Measurements from ENCODE around the gene CD8B.

The CD8B gene

GRCh38 chr2:86831537-86831936 lies 30.1 kb downstream of the CD8B start:
- H3K4me3 Mint-ChIP-seq = no peak overlapping the region
- TF ChIP-seq, protein P1, sequence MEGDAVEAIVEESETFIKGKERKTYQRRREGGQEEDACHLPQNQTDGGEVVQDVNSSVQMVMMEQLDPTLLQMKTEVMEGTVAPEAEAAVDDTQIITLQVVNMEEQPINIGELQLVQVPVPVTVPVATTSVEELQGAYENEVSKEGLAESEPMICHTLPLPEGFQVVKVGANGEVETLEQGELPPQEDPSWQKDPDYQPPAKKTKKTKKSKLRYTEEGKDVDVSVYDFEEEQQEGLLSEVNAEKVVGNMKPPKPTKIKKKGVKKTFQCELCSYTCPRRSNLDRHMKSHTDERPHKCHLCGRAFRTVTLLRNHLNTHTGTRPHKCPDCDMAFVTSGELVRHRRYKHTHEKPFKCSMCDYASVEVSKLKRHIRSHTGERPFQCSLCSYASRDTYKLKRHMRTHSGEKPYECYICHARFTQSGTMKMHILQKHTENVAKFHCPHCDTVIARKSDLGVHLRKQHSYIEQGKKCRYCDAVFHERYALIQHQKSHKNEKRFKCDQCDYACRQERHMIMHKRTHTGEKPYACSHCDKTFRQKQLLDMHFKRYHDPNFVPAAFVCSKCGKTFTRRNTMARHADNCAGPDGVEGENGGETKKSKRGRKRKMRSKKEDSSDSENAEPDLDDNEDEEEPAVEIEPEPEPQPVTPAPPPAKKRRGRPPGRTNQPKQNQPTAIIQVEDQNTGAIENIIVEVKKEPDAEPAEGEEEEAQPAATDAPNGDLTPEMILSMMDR (IDR thresholded peaks at IDR 0.05; ENCODE audit: unreplicated experiment in 3 of 3) = no peak
- H3K9me3 Mint-ChIP-seq = no peaks in the 10 kb centered on the region
- no peaks in the 10 kb centered on the region for H3K27me3 Mint-ChIP-seq (ENCODE audit: low read depth)
- H3K4me1 Mint-ChIP-seq = no peaks in the 10 kb centered on the region
- H3K36me3 Mint-ChIP-seq (ENCODE audit: low read depth) = no peaks in the 10 kb centered on the region
- H3K27ac Mint-ChIP-seq = no peak overlapping the region

DNA sequence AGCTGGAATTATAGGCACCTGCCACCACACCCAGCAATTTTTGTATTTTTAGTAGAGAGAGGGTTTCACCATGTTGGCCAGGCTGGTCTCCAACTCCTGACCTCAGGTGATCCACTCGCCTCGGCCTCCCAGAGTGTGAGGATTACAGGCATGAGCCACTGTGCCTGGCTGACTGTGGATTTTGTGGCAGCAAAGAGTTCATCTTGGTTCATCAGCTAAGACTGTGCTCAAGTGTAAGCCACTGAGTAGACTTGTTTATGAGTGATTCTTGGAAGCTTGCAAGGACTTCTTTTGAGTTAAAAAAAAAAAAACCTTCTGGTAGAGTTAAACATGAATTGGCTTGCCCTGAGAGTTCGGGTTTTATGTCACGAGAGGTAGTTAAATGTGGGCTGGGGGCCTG lies 34.7 kb downstream of the CD8B start:
- H3K4me3 Mint-ChIP-seq = no peak overlapping the region
- H3K4me1 Mint-ChIP-seq = no peaks in the 10 kb centered on the region
- no peak overlapping the region for H3K27ac Mint-ChIP-seq
- H3K27me3 Mint-ChIP-seq (ENCODE audit: low read depth) = no peaks in the 10 kb centered on the region
- peaks cover 9% of the 10 kb centered on the region for H3K9me3 Mint-ChIP-seq
- no peaks in the 10 kb centered on the region for H3K36me3 Mint-ChIP-seq (ENCODE audit: low read depth)
- TF ChIP-seq, protein P1 (IDR thresholded peaks at IDR 0.05; ENCODE audit: unreplicated experiment in 3 of 3) = no peak

DNA sequence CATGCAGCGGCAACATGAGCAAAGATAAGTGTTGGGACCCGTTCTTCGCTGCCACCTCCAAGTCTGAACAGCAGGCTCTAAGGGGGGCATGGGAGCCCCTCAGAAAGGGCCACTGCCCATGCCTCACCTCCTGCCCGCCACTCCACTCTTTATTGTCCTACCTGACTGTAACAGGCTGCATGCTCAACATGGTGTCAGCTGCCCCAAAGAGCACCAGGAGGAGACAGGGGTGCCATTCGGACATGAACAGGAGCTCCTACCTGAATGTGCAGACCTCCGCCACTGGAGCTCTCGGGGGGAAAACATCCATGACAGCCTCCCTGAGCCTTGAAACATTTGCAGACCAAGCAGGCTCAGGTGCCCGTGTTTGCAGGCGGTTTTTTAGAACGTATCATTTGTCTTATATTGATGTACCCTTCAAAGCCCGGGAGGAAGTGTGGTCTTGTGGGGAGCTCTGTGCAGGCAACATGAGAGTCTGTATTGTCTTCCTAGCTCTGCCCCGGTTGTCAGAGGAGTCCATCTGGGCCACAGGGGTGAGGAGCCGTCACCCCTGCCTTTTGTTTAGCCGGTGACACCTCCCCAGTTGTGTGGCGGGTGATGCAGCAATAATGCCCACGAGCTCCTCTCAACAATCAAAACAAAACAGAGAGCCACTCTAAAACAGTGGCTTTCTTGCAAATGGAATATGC lies 35.8 kb downstream of the CD8B start:
- Mint-ChIP-seq H3K36me3 (ENCODE audit: low read depth) (no peaks in the 10 kb centered on the region), H3K27me3 (ENCODE audit: low read depth) (no peaks in the 10 kb centered on the region), H3K4me1 (no peaks in the 10 kb centered on the region), H3K4me3 (no peak overlapping the region), H3K9me3 (peaks cover 11% of the 10 kb centered on the region), H3K27ac (no peak overlapping the region)
- TF ChIP-seq, protein P1 (IDR thresholded peaks at IDR 0.05; ENCODE audit: unreplicated experiment in 3 of 3) = no peak

DNA sequence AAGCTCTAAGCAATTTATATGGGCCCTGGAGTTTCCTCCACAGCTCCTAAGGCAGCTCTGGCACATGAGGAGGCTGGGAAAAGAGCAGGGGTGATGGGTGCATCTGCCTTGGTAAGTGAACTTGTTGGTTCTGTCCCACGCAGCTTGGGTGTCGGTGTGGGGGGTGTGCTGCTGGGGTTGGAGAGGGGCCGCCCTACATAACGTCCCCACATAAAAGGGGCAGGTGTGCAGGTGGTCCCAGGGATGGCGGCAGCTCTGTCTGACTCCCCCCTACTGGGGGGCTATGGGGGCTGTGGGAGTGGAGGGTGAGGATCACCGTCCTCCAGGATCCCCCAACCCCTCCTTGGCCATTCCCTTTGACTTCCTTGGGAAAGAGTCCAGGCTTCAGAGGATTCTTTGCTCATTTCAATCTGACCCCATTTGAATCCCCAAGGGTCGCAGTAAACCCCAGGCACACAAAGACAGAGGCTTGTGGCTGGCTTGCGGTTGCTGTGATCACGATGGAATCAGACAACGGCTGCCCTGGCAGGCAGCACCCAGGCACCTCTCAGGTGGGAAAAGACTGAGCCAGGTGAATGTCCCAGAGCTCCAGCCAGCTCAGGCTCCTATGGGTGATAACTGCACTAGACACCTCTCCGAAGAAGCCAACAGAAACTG lies 36.5 kb downstream of the CD8B start:
- Mint-ChIP-seq H3K27ac (no peak overlapping the region), H3K27me3 (ENCODE audit: low read depth) (no peaks in the 10 kb centered on the region), H3K9me3 (peaks cover 11% of the 10 kb centered on the region), H3K36me3 (ENCODE audit: low read depth) (no peaks in the 10 kb centered on the region), H3K4me3 (no peak overlapping the region), H3K4me1 (no peaks in the 10 kb centered on the region)
- TF ChIP-seq, protein P1 (IDR thresholded peaks at IDR 0.05; ENCODE audit: unreplicated experiment in 3 of 3) = no peak

DNA sequence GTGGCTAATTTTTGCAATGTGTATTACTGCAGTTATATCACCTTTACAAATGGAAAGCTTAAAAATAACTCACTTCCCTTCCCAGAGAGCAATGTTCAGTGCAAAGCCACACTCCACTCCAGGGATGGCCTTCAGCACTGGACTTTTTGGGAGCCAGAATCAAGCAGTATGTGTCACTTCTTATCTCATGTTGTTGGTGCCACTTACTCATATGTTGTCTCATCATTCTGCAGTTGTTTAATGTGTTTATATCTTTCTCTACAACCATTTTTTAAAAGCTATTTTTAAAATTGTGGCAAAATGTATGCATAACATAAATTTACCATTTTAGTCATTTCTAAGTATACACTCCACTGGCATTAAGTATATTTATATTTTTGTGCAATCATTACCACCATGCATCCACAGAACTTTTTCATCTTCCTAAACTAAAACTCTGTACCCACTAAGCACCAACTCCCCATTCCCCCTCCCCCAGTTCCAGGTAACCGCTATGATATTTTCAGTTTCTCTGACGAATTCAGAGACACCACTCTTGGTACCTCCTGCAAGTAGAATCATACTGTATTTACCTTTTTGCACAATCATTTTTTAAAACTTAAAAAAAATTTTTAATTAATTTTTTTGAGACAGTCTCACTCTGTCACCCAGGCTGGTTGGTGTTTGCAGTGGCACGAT lies 38.9 kb downstream of the CD8B start:
- H3K9me3 Mint-ChIP-seq = peaks cover 15% of the 10 kb centered on the region
- no peak overlapping the region for H3K4me3 Mint-ChIP-seq
- H3K27me3 Mint-ChIP-seq (ENCODE audit: low read depth) = no peaks in the 10 kb centered on the region
- TF ChIP-seq, protein P1 (IDR thresholded peaks at IDR 0.05; ENCODE audit: unreplicated experiment in 3 of 3) = no peak
- no peak overlapping the region for H3K27ac Mint-ChIP-seq
- no peaks in the 10 kb centered on the region for H3K4me1 Mint-ChIP-seq
- no peaks in the 10 kb centered on the region for H3K36me3 Mint-ChIP-seq (ENCODE audit: low read depth)

Data from nephron (organoid).